ENCODE measurements around the gene PIBF1.
"Not testable (repeated sequence)": the region's sequence is repeated elsewhere in the genome, so short reads cannot be mapped to it uniquely, and the experiment has no call there.

PIBF1 gene

GRCh38 chr13:73034901-73035300 is 253.0 kb downstream of the PIBF1 start:
- no peak for DNase-seq

- DNase-seq: no peak
Measured at GRCh38 chr13:73035660-73036059, 253.7 kb downstream of the PIBF1 start.

DNA sequence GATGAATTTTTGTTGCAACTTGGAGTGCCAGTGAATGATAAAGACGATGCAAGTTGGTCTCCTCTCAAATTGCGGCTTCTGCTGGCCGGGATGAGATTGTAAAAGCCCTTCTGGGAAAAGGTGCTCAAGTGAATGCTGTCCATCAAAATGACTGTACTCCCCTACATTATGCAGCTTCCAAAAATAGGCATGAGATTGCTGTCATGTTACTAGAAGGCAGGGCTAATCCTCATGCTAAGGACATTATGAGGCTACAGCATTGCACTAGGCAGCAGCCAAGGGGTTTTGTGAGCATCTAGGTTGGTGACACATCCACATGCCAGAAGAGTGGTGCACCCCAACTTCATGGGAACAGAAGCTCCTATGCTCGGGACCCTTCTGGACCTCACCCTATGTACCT is 254.6 kb downstream of the PIBF1 start:
- no peak for DNase-seq

DNA sequence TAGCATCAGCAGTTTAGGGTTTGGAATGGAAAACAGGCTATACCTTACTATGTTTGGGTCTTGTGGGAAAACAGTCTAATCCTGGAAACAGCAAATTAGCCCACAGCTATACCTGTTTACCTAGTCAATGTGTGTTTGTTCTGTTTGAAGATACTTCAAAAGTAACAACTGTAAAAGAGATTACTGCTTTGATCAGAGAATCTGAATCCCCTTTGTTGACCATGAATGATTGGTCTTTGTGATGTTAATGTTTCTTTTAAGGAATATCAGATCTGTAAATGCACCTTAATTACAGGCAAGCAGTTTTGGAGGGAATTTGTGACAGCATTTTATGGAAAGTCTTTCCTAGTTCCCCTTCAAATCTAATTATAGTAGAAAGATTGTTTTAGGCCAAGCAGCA is 256.1 kb downstream of the PIBF1 start:
- no peak for DNase-seq

GRCh38 chr13:73039201-73040108 is 257.5 kb downstream of the PIBF1 start:
- DNase-seq: no peak

DNA sequence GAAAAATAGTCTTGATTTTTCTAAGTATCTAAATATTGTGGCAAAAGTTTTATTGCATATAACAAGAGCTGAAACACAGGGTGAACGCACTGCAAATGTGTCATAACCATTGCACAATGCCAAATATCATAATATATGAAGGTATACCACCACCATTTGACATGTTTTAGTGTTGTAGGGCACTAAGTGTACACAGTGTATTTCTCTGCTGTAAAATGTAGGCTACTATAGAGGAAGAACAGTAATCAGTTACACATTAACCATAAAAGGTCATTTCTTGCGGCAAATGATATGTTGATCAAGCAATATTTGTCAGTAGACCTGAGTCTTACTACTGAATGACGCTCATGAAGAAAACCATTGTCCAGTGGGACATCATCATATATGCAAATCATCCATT is 258.6 kb downstream of the PIBF1 start:
- no peak for DNase-seq

DNA sequence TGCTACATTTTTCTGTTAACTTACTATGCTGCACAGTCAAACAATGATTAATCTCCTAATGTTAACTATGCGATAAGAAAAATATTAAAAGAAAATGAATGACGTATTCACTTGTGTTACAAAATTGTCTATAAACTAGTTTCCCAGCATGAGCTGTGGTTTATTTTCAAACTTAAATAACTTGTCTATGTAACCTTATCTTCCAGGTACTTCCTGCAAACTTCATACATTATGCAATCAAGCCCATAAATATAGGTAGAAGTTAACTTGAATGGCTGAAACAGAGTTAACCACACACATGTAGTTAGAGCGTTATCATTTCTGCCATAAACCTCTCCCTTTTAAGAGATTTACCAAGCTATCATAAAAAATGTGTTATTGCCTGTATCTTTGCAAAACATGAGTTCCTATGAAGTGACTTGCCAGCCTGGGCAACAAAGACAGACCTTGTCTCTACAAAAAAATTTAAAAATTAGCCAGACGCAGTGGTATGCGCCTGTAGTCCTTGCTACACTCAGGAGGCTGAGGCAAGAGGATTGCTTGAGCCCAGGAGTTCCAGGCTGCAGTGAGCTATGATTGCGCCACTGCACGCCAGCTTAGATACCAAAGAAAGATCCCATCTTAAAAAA is 259.1 kb downstream of the PIBF1 start:
- DNase-seq: no peak

DNA sequence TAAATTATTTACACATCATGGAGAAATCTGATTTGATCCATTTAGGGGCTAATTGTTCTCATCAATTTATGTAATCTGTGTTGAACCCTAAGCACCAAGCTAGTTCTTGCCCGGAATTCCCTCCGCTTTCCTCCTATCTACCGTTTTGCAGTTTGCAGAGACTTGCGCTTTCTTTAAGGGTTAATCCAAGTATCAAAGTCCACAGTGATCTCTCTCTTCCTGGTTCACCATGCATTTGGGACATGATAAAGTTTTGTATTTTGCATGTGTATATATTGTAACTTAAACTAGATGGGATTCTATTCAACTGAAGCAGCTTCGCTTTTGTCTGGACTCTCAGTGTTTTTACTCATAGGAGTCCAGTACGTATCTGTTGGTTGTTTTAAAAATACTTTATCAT is 263.1 kb downstream of the PIBF1 start:
- DNase-seq: no peak

DNA sequence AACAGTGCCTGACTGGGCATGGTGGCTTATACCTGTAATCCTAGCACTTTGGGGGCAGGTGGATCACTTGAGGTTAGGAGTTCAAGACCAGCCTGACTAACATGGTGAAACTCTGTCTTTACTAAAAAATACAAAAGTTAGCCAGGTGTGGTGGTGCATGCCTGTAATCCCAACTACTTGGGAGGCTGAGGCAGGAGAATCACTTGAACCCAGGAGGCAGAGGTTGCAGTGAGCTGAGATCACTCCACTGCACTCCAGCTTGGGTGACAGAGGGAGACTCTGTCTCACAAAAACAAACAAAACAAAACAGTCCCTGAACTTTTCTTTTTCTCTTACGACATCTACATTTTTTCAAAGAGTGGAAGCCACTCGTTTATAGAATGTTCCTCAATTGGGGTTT is 266.7 kb downstream of the PIBF1 start:
- not testable (repeated sequence) for DNase-seq

DNA sequence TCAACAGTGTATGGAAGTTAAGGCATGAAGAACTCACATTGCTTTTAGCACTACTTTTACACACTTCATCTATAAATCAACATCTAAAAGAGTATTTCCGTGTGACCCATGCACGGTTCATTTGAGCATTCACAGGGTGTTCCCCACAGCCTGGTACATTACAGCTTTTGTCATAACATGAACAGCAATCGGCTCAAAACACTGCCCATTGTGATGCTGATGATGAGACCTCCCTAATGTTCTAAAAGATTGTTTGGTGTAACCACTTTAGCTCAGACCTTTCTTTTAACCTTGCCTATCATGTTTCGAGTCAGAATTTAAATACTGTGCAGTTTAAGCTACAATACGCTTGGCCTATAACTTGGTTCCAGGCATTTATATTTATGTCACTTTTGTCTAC is 272.8 kb downstream of the PIBF1 start:
- no peak for DNase-seq

GRCh38 chr13:73055813-73056564 is 274.1 kb downstream of the PIBF1 start:
- peak; percentile 80 for DNase-seq

DNA sequence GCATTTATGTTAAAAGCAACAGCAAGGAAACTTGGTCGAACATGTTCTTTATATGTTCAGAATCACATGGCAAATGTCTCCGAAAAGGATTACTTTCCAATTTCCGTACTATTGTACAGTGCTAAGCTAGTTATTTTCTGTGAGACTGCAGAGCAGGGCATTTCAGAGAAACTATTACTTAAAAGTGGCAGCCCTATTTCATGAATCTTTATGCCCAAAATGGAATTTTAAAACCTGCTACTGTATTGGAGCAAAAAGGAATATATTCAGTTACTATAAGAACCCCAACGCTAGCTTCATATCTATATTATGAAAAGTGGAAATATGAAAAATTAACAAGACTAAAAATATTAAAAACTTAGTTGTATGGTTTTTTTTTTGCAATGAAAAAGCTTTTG is 274.6 kb downstream of the PIBF1 start:
- no peak for DNase-seq

DNA sequence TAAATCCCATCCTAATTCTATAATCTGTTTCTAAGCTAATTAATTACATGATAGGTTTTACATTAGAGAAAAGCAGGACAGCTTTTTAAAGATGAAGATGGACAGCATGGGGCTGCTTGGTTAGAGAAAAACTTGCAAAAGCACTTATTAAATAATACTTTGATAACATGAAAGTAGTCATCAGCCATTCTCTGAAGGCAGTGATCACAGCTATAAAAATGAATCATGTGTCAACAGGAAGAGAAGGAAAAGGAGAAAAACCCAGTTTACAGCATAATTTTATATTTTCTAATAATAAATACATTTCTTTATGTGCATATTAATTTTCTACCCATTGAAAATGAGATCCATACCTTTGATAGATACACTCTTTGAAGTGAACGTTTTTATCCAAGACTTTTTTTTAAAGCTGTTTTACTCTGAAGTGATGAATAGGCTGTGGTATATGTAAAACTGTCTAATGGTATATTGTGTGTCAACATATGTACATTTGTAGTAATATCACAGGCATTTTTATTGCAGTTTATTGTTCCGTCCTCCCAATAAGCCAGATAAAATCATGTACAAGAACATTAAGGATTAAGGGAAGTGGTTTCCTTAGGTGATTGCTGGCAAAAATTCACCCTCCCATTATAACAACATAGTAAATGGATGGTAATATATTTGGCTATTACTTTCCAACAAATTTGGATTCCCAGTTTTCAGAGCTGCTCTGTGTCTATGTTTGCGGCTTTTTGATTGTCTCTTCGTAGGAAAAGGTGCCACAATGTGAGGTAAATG is 275.5 kb downstream of the PIBF1 start:
- no peak for DNase-seq

GRCh38 chr13:73058064-73058313 is 276.1 kb downstream of the PIBF1 start:
- no peak for DNase-seq

DNA sequence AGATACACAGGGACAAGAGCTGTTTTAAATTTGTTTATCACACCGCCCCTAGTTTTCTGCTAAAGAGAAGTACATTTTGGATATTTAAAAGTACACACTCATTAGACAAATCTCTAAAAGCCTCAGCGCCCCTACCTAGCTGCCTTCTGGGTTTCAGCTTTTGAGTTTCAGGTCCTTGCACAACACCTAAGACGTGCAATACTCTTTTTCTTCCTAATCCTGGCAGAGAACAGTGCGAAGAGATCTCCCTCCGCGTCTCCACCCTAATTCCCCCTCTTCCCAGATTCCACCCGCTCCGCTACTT is 276.5 kb downstream of the PIBF1 start:
- no peak for DNase-seq

DNA sequence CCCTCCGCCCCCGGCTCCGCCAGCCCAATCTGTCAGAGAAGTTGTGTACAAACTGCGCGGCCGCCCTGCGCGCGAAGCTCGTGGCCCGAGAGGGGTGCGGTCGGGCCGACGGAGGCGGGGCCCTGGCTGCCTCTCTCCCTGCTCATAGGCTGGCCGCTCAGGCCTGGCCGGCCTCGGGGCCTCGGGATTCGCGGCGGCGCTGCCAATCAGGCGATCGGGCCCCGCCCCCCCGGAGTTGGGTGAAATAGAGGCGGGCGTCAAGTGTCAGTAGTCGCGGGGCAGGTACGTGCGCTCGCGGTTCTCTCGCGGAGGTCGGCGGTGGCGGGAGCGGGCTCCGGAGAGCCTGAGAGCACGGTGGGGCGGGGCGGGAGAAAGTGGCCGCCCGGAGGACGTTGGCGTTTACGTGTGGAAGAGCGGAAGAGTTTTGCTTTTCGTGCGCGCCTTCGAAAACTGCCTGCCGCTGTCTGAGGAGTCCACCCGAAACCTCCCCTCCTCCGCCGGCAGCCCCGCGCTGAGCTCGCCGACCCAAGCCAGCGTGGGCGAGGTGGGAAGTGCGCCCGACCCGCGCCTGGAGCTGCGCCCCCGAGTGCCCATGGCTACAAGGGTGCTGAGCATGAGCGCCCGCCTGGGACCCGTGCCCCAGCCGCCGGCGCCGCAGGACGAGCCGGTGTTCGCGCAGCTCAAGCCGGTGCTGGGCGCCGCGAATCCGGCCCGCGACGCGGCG is 277.0 kb downstream of the PIBF1 start, which contains the start of gene KLF5:
TSS of gene KLF5 (plus strand) at position 270 of the 724 bp plus-strand sequence. CDS start at position 593, 323 bp downstream.
- DNase-seq: peak; percentile 94

DNA sequence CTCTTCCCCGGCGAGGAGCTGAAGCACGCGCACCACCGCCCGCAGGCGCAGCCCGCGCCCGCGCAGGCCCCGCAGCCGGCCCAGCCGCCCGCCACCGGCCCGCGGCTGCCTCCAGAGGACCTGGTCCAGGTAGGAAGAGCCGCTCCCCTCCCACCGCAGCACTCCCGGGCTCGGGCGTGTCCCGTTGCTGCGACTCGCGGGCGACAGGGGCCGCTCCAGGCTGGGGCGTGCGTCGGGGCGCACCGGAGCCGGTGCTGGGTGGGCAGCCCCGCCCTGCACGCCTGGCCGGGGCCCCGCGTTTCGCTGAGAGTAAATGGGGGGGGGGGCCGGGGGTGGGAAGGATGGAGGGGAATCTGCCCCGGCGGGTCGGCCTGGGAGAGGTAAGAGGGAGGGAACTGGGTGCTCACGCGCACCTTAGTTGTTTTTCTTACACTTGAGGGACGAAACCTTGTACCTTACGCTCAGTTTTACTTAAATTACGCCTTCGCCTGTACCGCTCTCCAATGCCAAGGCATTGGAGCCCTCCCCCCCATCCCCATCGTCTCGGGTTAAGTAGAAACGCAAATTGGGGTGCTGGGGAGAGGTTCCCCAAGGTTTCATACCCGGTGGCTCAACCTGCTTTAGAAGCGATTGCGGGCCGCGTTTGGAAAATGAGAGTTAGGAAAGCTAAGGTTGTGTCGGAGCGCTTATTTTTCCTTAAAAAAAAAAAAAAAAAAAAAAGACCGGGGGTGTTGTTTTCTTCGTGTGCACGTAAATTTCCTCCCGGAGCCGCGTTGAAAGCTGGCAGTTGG is 277.7 kb downstream of the PIBF1 start:
- DNase-seq: peak; percentile 39

DNA sequence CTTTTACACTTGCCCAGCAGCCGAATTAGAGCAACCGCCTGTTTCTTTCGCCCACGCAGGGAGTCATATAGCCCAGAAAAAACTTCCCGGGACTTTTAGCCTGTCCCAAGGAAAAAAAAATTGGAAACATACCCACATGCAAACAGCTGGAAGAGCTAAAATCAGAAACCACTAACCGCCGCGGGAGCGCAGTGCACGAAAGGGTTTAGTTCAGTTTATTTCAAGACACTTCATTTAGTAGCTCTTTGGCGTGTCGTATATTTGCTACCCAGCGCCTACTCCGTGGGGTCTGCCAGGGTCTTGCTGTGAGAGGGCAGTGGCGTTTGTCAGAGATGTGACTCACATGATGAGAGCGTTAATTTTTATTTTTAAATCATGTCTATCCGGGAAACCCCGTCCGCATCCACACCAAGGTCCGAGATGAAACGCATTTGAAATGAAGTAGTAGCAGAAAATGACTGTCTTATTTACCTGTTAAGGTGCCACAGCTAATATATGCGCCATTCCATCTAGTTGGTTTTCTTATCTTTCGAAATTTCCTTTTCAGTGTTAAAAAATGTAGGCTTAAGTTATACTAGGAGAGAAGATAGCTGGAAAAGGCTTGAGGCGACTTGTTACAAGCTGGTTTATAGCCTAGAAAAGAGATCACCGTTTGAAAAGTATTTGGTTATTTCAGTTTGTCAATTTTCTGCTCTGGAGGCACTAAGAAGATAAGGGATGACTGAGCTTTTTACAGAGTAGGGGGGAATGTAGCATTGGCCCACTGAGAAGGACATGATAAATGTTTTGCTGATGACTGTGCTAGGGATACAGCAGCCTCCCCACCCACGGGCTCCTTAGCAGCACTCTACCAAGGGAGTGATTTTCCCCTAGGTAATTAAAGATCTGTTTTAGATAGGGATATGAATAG is 278.6 kb downstream of the PIBF1 start:
- DNase-seq: peak; percentile 75

DNA sequence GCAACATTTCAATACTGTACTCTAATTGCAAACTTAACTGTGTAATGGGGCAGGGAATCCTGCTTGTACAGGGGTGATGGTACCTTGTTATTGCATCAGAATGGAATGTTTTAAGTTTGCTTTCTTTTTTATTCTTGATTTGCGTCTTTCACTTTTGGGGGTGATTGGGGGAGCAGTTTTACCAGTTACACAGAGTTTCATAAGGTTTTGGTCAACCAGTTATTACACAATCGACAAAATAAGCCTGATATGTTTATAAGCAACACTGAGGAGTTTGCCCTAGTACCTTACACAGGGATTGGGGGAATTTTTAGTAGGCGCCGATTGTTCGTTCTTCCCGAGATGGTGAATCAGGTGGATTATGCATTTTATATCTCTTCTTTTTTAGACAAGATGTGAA is 279.5 kb downstream of the PIBF1 start:
- no peak for DNase-seq

- DNase-seq: no peak
Measured at GRCh38 chr13:73061876-73062275, 279.9 kb downstream of the PIBF1 start.

DNA sequence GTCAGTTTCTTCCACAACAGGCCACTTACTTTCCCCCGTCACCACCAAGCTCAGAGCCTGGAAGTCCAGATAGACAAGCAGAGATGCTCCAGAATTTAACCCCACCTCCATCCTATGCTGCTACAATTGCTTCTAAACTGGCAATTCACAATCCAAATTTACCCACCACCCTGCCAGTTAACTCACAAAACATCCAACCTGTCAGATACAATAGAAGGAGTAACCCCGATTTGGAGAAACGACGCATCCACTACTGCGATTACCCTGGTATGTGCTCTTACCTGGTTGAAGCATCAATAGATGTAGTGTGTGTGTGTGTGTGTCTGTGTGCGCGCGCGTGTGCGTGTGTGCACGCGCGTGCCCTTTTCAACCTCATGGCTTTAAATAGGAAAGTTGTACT is 280.5 kb downstream of the PIBF1 start:
- no peak for DNase-seq
